HG03066 (cell line): Measurements from ENCODE around the gene MPC1.
A peak's percentile ranks its signal among the peaks of the same experiment; 100 is the strongest.
"Not testable (repeated sequence)": the region's sequence is repeated elsewhere in the genome, so short reads cannot be mapped to it uniquely, and the experiment has no call there.

ENCODE experiments used
- ATAC-seq: cut with Tn5 transposase; IDR thresholded peaks from one replicate; pipeline ENCODE4 v1.9.1; 2021; ENCODE audit warnings: low read depth; ENCODE audit not compliant: unreplicated experiment

The MPC1 gene

GRCh38 chr6:166408936-166409755 lies 26.4 kb upstream of the MPC1 start:
- no peak for ATAC-seq

- no peak for ATAC-seq
These were observed 23.5 kb upstream of the MPC1 start for GRCh38 chr6:166406197-166406596.

- ATAC-seq, result no peak
These were observed 22.6 kb upstream of the MPC1 start for GRCh38 chr6:166405386-166405785.

- no peak for ATAC-seq
These were observed 20.0 kb upstream of the MPC1 start for GRCh38 chr6:166402582-166403277.

- peak; percentile 91 for ATAC-seq
These were observed 18.0 kb upstream of the MPC1 start for GRCh38 chr6:166400649-166401250.

- ATAC-seq, result no peak
These were observed 17.4 kb upstream of the MPC1 start for GRCh38 chr6:166400181-166400580.

GRCh38 chr6:166398348-166398747 lies 15.6 kb upstream of the MPC1 start:
- ATAC-seq, result no peak

- ATAC-seq, result no peak
These were observed 15.1 kb upstream of the MPC1 start for GRCh38 chr6:166397849-166398248.

- no peak for ATAC-seq
These were observed 13.0 kb upstream of the MPC1 start for GRCh38 chr6:166395778-166396177.

- no peak for ATAC-seq
These were observed 12.6 kb upstream of the MPC1 start for GRCh38 chr6:166395351-166395750.

- ATAC-seq, result no peak
These were observed 11.5 kb upstream of the MPC1 start for GRCh38 chr6:166394036-166394892.

- ATAC-seq, result no peak
These were observed 10.7 kb upstream of the MPC1 start for GRCh38 chr6:166393535-166393823.

- ATAC-seq, result not testable (repeated sequence)
These were observed 10.2 kb upstream of the MPC1 start for GRCh38 chr6:166392755-166393534.

GRCh38 chr6:166389119-166389518 lies 6.4 kb upstream of the MPC1 start:
- ATAC-seq, result no peak

- ATAC-seq, result no peak
These were observed 5.7 kb upstream of the MPC1 start for GRCh38 chr6:166388290-166389004.

GRCh38 chr6:166387642-166388289 lies 5.0 kb upstream of the MPC1 start:
- no peak for ATAC-seq

GRCh38 chr6:166387098-166387497 lies 4.4 kb upstream of the MPC1 start:
- not testable (repeated sequence) for ATAC-seq

- no peak for ATAC-seq
These were observed 3.4 kb upstream of the MPC1 start for GRCh38 chr6:166386111-166386510.

- peak; percentile 2 for ATAC-seq
These were observed 1.1 kb upstream of the MPC1 start for GRCh38 chr6:166383802-166384363.
